ENCODE results near the gene PPFIBP1. TPM values are rescaled to one million over a fixed set of nuclear protein-coding genes. Genes with fewer than 3 reads are reported as not detected.

The PPFIBP1 gene
- total RNA-seq, 4 donors from 2014 or later: 135 to 199 (median 167) TPM

- Histone ChIP-seq H3K36me3 (no peaks in the 10 kb centered on the region), H3K27me3 (no peaks in the 10 kb centered on the region), H3K4me3 (replicated peaks in 1 of 3) (no peak overlapping the region), H3K9me3 (no peaks in the 10 kb centered on the region), H3K4me1 (peaks cover 45 to 63% of the 10 kb centered on the region in 2 donors), H3K27ac (peak overlapping the region in 2 of 3 donors; percentile 72 to 79)
- TF ChIP-seq CTCF (IDR thresholded peaks at IDR 0.05): no peak
- TF ChIP-seq POLR2A (IDR thresholded peaks at IDR 0.05): no peak
- WGBS, 2 donors: 87 to 89% methylated on average over 3 of the region's 3 CpGs
- no peak for DNase-seq
- intact Hi-C loops (cut with DNase I): no loop called here
These were observed 29.9 kb downstream of the PPFIBP1 start for GRCh38 chr12:27553941-27554340.

DNA sequence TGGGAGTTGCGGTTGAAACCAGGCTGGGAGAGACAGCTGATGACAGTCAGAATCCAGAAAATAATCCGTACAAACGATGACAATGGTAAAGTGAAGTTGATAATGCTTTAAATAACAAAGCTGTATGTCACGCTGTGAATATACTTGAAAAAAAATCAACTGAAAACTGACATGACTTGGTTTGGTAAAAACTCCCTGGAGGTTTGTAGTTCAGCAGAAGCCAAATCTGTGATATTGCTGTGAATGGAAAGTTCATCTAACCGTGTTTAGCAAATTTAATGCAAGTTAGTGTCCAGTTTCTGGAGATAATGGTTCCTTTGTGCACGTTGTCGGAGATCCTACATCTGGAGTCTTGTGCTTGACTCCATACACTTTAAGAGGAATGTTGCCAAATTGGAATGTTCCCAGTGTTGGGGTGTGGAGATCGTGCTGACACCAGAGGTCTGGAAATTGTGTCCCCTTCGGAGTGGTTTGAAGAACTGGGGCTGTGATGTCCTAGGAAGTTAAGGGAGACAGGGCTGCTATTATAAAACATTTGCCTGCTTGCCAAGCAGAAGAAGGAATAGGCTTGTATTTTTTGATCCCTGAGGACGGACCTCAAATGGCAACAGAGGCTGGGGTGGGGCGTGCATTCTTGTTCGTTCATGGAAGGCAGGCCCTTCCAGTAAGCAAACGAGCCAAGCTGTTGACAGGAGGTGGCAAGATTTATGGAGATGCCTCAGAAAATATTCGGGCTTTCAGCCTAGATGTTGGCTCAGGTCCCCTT is 30.6 kb downstream of the PPFIBP1 start:
- Histone ChIP-seq H3K4me1 (peaks cover 50 to 61% of the 10 kb centered on the region in 2 donors), H3K27ac (peak overlapping the region; percentile 72 to 79 (median 73)), H3K4me3 (replicated peaks in 1 of 3) (no peak overlapping the region), H3K36me3 (no peaks in the 10 kb centered on the region), H3K9me3 (no peaks in the 10 kb centered on the region), H3K27me3 (no peaks in the 10 kb centered on the region)
- WGBS, 2 donors: 49 to 57% methylated on average over 14 of the region's 14 CpGs
- intact Hi-C loops (cut with DNase I): no loop called here
- TF ChIP-seq POLR2A (IDR thresholded peaks at IDR 0.05) (peak in 1 of 2 donors; percentile 23), CTCF (IDR thresholded peaks at IDR 0.05) (no peak)
- peak; percentile 34 to 55 for DNase-seq

- no peak for DNase-seq
- no peaks in the 10 kb centered on the region for H3K36me3 ChIP-seq
- no peak overlapping the region for H3K4me3 ChIP-seq (replicated peaks in 1 of 3)
- intact Hi-C loops (cut with DNase I): no loop called here
- H3K9me3 ChIP-seq: no peaks in the 10 kb centered on the region
- peak overlapping the region; percentile 72 to 79 (median 73) for H3K27ac ChIP-seq
- no peaks in the 10 kb centered on the region for H3K27me3 ChIP-seq
- peaks cover 52 to 61% of the 10 kb centered on the region in 2 donors for H3K4me1 ChIP-seq
- WGBS, 2 donors: 64 to 71% methylated on average over 5 of the region's 5 CpGs
- TF ChIP-seq CTCF (IDR thresholded peaks at IDR 0.05) (no peak), POLR2A (IDR thresholded peaks at IDR 0.05) (no peak)
These were observed 31.4 kb downstream of the PPFIBP1 start for GRCh38 chr12:27555361-27555760.

GRCh38 chr12:27555925-27556778 is 32.1 kb downstream of the PPFIBP1 start:
- peaks cover 53 to 63% of the 10 kb centered on the region in 2 donors for H3K4me1 ChIP-seq

More at GRCh38 chr12:27555925-27556778, 32.1 kb downstream of the PPFIBP1 start:
- Histone ChIP-seq H3K36me3 (no peaks in the 10 kb centered on the region), H3K4me3 (replicated peaks in 1 of 3) (no peak overlapping the region), H3K27ac (peak overlapping the region; percentile 72 to 79 (median 73)), H3K9me3 (no peaks in the 10 kb centered on the region), H3K27me3 (no peaks in the 10 kb centered on the region)
- TF ChIP-seq CTCF (IDR thresholded peaks at IDR 0.05): no peak
- peak in 1 of 2 donors; percentile 35 for TF ChIP-seq POLR2A (IDR thresholded peaks at IDR 0.05)
- no peak for DNase-seq
- WGBS, 2 donors: 40 to 54% methylated on average over 6 of the region's 6 CpGs
- intact Hi-C loops (cut with DNase I): no loop called here
